HG02610 (cell line): ENCODE measurements around the gene SEPTIN2.
"Not testable (repeated sequence)": the region's sequence is repeated elsewhere in the genome, so short reads cannot be mapped to it uniquely, and the experiment has no call there.

Experiments
- ATAC-seq: cut with Tn5 transposase; IDR thresholded peaks from one replicate; pipeline ENCODE4 v1.9.1; 2021; ENCODE audit warnings: mild to moderate bottlenecking, moderate library complexity; ENCODE audit not compliant: unreplicated experiment

Gene SEPTIN2

DNA sequence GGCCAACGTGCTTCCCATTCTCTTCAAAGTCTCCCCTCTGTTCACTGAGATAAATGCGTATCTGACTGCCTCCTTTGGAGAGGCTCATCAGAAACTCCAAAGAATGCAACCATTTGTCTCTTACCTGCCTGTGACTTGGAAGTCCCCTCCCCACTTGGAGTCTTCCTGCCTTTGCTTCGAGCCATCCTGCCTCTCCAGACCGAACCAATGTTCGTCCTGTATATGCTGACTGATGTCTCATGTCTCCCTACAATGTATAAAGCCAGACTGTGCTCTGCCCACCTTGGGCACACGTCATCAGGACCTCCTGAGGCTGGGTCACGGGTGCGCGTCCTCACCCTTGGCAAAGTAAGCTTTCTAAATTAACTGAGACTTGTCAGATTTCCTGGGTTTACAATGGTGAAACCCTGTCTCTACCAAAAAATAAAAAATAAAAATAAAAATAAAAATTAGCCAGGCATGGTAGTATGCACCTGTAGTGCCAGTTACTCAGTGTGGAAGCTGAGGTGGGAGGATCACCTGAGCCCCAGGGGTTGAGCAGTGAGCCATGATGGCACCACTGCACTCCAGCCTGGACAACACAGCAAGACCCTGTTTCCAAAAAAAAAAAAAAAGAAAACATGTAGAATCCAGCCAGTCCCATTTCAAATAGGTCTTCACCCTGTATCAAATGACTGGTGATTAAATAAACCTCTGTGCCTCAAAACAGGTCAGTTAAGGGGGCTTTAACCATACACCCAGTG is 29.2 kb upstream of the SEPTIN2 start:
- ATAC-seq = no peak

DNA sequence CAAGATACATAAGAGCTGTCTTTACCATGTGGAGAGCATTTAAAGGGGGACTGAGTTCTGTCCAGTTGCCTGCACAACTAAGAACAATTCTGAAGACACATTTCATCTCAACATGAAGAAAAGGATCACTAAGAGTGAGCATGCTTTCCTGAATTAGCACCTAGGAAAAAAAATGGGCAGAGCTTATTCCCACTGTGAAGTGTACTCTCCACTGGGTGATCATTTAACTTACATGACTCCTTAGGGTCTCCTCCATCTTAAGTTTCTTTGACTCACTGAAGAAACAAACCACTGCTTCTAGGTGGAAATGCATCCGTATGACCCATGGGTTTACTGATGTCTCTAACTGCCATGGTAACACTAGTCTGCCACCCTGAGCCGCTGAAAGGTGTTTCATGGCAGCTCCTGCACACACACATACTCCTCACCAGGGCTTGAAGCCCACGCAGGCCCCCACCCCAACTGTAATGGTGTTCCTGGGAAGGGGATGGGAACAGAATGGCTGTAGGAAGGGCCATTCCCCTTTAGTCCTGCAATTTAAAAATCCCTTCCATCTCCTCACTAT is 27.3 kb upstream of the SEPTIN2 start:
- no peak for ATAC-seq

DNA sequence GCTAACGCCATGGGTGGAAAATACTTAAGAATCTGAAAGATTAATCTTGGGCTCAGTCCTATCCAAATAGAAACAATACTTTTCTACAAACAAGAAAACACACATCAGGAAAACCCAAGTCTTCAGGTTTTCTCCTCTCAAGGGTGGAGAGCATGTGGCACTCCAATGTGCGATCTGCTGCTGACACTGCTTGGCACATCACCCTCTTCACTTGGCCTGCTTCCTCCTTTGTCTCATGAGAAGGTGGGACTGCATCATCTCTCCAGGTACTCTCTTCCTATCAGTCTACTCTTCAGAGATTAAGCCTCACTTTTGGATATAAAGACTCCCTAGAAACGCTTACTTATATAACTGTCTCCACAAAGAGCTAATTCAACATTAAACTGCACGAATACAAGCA is 26.7 kb upstream of the SEPTIN2 start:
- no peak for ATAC-seq

DNA sequence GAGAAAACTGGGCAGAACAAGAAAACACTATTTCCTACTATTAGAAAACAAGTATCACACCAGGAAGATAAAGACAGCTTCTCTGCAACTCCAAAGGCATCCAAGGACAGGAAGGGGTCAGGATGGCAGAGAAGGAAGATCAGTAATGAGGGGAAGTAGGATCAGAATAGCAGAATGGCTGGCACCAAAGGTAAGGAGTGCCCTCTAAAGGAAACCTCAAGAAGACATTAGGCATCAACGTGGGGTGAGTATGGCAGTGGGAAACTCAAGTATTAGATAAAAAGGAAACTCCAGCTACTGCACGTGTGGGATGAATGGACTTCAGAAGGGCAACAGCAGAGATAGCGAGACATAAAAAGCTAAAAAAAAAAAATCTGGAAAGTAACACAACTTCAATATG is 26.1 kb upstream of the SEPTIN2 start:
- ATAC-seq = no peak

DNA sequence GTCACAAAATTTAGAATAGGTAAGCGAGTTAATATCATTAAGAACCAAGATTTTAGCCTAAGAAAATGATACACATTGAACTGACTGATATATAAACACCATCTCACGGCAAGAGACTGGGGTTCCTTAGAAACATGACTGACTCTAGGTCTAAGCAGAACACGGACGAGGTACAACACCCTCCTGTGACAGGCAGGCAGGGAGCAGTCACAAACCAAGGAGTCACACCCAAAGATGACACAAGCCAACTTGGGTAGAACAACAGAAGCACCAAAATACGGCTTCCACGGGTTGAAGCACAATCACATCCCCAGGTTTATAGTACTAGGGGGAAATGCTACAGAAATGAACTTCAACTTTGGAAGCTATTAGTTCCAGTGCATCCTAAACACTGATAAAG is 24.6 kb upstream of the SEPTIN2 start:
- no peak for ATAC-seq

DNA sequence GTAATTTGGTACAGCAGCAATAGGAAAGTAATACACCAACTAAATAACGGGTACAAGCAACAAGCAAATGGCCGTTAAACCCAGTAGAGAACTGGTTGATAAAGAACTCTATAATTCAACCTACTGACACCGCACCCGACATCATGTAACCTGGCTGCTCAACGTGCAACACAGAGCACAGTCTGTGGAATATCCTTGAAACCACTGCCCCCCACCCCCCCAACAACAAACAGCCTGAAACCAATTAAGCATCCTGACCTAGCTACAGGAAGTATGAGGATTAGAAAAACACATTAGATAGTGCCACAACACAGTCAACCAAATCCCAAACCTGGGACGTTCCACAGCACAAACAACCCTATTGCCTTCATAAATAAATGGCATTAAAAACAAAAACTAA is 23.7 kb upstream of the SEPTIN2 start:
- no peak for ATAC-seq

DNA sequence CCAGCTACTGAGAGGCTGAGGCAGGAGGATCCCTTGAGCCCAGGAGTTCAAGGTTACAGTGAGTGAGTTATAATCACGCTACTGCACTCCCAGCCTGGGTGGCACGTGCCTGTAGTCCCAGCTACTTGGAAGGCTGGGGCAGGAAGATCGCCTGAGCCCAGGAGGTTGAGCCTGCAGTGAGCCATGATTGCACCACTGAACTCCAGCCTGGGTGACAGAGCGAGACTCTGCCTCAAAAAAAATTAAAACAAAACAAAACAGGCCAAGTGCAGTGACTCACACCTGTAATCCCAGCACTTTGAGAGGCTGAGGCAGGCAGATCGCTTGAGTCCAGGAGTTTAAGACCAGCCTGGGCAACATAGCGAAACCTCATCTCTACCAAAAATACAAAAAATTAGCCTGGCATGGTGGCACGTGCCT is 22.3 kb upstream of the SEPTIN2 start:
- not testable (repeated sequence) for ATAC-seq

DNA sequence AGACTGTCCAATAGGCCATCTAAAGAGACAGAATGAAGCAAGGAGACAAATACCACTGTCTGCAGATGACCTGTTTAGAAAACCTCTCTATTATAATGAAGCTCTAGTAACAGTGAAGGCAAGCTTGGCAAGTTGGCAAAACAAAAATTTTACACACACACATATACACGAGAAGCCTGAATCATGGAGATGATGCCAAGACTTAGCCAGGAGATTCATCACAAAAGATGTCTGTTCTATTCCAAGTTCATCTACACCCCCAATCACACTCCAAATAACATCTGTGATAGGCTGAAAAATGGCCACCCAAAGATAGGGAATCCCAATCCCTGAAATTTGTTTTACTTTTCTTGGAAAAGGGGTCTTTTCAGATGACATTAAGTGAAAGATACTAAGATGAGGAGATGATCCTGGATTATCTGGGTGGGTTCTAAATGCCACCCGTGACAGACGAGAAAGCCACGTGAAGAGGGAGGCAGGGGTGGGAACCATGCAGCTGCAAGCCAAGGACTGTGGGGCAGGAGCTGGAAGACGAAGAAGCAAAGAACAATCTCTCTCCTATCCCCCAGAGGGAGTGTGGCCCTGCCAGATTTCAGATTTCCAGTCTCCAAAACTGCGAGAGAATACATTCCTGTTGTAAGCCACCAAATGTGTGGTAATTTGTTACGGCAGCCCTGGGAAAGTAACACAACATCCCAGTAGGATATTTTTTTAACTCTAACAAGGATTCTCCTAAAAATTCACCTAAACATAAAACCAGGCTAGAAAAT is 20.2 kb upstream of the SEPTIN2 start:
- no peak for ATAC-seq

DNA sequence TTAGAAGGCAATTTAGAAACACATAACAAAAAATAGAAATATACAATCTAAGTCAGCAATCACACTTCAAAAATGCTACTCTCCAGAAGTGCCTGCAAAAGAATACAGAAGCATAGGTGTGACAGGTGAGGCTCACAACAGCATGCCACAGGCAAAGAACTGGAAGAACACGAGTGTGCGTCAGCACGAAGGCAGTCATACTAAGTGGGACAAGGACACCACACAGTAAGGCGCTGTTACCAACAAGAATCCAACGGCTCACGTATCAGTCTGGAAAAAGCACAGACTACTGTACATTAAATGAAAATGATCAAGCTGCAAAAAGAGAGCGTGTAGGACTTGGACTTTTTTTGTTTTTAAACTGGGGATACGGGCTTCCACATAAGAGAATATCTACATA is 19.0 kb upstream of the SEPTIN2 start:
- ATAC-seq = no peak

DNA sequence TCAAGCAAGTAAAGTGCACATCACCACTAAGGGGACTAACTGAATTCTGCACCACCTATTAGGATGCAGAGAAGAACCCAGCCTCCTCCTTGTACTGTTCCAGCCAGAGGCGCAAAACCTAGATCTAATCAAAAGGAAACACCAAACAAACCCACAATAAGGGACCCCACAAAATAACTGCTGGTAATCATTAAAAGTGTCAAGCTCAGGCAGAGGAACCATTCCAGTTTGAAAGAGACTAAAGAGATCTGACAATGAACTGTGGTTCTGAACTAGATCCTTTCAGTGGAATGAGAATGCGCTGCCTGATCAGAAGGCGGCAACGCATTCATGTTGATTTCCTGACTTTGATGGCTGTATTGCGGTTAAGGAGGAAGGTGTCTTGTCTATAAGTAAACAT is 17.1 kb upstream of the SEPTIN2 start:
- ATAC-seq = no peak

DNA sequence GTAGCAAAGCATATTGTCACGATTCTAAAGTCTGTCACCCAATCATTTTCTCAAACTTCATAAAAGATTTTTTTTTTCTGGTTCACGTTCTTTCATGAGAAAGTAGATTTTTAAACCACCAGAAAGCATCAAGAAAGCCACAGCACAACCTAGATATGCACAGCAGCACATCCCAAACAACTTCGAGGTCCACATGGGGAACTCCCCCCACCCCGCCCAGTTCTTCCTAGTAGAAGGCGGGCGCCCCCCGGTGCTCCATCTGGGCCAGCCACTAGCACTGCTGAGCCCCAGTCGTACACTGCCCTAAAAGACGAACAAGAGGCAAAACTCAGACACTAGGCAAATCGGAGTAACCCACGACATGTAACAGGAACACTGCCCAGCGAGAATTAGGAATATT is 15.7 kb upstream of the SEPTIN2 start:
- ATAC-seq = no peak

DNA sequence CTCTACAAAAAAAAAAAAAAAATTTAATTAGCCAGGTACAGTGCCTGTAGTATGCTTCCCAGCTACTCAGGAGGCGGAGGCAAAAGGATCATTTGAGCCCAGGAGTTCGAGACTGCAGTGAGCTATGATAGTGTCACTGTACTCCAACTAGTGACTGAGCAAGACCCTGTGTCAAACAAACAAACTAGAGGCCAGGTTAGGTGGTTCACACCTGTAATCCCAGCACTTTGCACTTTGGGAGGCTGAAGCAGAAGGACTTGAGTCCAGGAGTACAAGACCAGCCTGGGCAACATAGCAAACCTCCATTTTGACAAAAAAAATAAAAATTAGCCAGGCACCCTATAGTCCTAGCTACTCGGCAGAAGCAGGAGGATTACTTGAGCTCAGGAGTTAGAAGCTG is 13.6 kb upstream of the SEPTIN2 start:
- ATAC-seq = no peak

DNA sequence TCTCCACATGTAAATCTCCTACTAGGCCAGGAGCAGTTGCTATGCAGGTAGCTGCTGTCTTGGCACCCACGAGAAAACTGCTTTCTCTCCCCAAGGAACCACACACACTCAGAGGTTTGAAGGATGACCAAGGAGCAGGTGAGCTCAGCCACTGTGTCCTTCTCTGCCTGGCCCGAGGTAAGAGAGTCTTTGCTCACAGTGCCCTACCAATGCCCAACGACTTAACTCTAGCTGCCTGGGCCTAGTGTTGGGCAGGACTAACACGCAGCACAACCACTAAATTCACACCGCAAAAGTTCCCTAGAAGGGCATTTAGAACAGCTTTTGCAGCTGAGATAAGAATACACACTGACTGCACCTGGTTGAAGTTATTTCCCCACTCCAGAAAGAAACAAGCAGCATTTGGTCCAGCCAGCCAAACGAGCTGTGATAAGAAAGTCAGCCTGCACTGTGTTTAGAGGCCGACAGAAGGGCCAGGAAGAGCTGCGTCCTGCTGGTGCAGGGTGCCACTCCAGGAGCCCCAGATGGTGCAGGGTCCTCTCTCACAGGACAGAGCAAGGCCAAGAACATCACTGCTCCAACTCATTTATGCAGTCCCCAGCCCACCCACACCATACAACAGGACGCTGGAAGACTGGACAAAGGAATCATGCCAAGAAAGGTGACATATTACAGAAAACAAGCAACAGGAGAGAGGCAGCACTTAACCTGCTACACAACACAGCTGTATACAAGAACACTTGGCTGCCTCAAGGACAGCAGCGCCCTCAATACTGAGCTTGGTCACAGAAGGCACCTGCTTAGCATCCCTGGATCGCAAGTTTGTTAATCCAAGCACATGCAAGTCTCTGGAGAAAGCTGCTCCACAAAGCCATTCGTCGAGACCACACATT is 12.7 kb upstream of the SEPTIN2 start:
- ATAC-seq = no peak

DNA sequence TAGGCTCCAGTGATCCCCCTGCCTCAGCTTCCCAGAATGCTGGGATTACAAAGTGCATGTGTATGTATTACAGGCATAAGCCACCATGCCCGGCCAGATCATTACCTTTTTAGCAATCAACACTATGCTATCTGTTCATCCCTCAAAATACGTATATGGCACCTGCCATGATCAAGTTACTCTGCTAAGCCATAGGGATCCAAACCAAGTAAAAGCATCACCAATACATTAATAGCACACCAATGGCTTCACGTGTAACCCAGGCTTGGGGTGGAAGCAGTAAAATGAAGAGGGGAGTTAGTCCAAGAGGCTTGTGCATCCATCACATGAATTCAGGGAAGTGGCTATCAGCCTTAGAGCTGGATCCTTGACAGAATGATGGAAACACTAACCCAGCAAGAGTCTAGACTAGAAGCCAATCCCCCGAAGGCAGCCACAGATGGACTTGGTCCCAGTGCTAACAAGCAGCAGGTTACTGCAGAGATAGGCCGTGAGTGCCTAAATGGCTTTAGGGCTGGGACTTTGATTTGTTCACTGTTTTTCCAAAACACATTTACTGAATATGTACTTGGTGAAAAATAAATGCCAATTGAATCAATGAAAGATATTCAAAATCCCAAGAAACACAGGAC is 11.6 kb upstream of the SEPTIN2 start:
- no peak for ATAC-seq

DNA sequence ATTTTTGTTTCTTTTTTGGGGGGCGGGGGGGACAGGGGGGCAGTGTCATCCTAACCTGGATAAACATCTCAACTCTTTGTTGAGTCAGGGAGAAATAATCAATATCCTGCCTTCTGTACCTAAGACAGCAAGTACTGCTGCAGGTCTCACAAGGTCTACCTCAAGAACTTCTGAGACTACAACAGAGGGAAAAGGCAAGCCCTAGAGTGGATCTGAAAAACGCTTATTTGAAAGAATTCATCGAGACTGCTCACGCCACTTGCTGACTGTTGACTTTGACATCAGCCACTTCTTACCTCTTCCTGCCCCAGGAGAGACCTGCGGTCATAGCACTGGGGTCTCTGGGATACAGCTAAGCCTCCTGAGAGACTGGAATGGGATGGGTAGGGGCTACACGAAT is 8.7 kb upstream of the SEPTIN2 start:
- ATAC-seq = no peak

DNA sequence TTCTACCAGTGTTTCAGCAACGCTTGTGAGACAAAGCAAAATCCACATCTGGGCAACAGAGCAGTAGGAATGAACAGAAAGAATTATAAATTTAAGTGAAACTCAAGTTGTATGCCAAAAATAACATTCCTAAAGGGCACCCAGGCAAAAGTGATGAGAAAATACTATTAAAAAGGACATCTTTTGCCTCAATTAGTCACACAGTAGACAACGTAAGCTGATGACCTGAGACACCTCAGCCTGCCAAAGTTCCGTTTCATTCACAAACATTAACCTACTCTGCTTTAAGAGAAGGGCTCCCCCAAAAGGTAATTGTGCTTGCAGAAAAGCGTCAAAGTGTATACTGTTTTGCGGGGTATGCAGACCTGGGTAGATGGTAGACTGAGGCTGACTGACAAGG is 7.5 kb upstream of the SEPTIN2 start:
- ATAC-seq = no peak

DNA sequence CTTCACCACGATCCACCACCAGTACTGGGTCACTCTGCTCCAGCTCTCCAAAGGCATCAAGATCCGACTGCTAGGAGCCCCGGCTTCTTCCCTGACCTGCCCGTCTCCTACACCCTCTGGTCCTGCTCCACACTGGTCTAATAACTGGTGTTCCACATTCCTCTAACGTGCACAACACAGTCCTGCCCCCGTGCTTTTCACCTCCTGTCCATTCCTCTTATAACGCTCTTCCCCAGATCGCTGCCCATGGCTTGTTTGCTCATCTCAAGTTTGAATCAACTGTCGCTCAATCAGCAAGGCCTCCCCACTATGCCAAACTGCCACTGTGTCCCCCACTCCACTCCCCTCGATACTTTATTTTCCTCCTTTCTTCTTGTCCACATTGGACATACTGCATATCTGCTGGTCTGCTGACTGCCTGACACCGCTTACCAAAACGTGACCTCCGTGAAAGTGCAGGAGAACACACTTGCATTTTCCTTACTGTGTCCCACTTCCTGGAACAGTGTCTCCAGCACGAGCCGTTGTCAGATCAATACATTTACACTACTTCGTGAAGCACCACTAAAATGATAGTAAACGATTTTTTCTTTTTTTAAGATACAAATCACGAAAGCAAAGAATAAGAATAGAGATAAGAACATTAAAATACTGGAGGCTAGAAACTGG is 6.8 kb upstream of the SEPTIN2 start:
- no peak for ATAC-seq

DNA sequence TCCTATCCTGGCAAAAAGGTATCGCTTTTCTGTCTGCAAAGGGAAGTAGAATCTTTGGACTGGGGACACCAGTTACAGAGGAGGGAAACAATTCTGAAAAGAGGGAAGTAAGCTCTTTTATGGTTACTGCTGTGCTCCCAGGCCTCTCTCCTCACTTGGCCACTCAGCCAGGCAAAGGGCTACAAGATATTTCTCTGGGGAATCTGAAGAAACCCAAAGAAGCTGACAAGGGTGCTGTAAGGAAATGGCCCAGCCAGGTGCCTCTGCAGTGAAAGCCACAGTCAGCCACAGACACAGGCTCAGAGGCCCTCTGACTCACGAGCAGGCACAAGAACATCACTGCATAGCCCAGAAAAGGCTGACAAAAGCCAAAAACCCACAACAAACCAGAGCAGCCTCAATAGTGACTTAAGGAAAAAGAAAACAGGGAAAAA is 6.0 kb upstream of the SEPTIN2 start:
- peak; percentile 46 for ATAC-seq

DNA sequence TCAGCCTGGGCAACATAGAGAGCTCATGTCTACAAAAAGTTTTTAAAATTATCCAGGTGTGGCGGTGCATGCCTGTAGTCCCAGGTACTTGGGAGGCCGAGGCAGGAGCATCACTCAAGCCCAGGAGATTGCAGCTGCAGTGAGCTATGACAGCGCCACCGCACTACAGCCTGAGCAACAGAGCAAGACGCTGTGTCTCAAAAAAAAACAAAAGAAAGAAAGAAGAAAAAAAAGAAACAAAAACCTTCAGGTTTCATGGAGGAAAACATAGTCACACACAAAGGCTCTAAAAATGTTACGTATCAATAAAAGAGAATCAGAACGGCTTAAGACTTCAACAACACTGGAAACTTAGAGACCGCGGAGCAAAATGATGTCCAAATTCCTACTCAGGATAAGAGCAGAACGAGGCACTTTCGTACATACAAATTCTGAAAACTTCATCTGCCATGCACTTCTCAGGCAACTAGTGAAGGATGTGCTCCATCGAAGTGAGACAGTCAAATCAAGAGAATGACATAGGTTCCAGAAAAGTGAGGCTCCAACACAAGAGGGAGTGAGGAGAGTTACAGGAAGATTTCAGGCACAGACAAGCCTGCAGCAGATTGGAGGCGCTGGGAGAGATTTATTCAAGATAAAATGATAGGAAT is 4.7 kb upstream of the SEPTIN2 start:
- no peak for ATAC-seq

DNA sequence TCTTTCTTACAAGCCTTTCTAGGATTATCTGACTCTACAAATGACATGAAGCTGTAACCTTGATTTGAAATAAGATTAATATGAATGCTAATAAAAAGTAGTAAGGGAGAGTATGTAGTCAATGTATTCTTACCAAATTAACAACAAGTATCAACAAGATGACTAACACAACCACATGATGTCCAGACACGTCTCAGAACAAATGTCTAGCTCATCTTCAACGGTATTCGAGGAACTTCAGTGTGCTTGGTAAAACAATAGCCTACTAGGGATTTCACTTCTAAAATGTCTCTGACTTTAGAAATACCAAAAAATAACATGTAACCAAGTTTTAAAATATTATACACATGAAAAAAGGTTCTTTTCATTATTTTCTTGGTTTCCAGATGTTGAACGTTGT is 3.6 kb upstream of the SEPTIN2 start:
- no peak for ATAC-seq
